Stomach (tissue), 9 donors: ENCODE data around the gene LMCD1. TPM values are rescaled to one million over a fixed set of nuclear protein-coding genes. Genes with fewer than 3 reads are reported as not detected.

Experiments used
- DNase-seq, 2 donors: peaks; one replicate each; pipeline versions ENCODE4 v3.0.0 to v3.0.0-alpha.2; 2013 to 2019
- H3K27ac ChIP-seq, 5 donors: fragments of 200-600 bp in 4 of 5; sonication (generic) in 4 of 5; one replicate each; pipeline ENCODE4 v1.5.1; 2013 to 2019; ENCODE audit warnings: mild to moderate bottlenecking in 1 of 5, moderate library complexity in 1 of 5
- H3K27me3 ChIP-seq, 3 donors: fragments of 200-600 bp; sonication (generic); one replicate each; pipeline ENCODE4 v1.5.1; 2017 to 2019; ENCODE audit warnings: mixed run types in 1 of 3
- H3K36me3 ChIP-seq, 4 donors: fragments of 200-600 bp; sonication (generic); 1 replicate in 3 of 4; 2 replicates in 1 of 4; pipeline ENCODE4 v1.5.1; 2016 to 2019
- H3K4me1 ChIP-seq, 4 donors: fragments of 200-600 bp; sonication (generic); one replicate each; pipeline ENCODE4 v1.5.1; 2016 to 2019
- H3K4me3 ChIP-seq, 4 donors: fragments of 200-600 bp; sonication (generic) in 3 of 4; one replicate each; pipeline ENCODE4 v1.5.1; 2016 to 2019; ENCODE audit warnings: mild to moderate bottlenecking in 1 of 4
- H3K9me3 ChIP-seq, 4 donors: fragments of 200-600 bp; sonication (generic); one replicate each; pipeline ENCODE4 v1.5.1; 2016 to 2019
- EP300 ChIP-seq: sonication (generic); formaldehyde crosslinking; IDR thresholded peaks from one replicate; pipeline ENCODE4 v1.6.1; 2017; ENCODE audit warnings: antibody characterized with exemption
- POLR2A ChIP-seq, 4 donors: fragments of 450-650 bp; IDR thresholded peaks; one replicate each; pipeline ENCODE4 v1.6.1; 2016; ENCODE audit warnings: antibody characterized with exemption in 4 of 4, control low read depth in 2 of 4, mild to moderate bottlenecking in 1 of 4, moderate library complexity in 1 of 4
- POLR2AphosphoS5 ChIP-seq, 3 donors: sonication (generic); formaldehyde crosslinking; IDR thresholded peaks; one replicate each; pipeline ENCODE4 v1.6.1; 2016; ENCODE audit warnings: antibody characterized with exemption in 3 of 3
- WGBS, 5 donors: extraction: QIAGEN DNeasy Blood & Tissue Kit in 3 of 5; methylation state at CpG; one replicate each; pipeline versions ENCODE4 v1.1.5 to v1.1.7; 2013 to 2018; 5-methylcytosine and 5-hydroxymethylcytosine counted together
- intact Hi-C: fragments of 100-400 bp; cut with DNase I; formaldehyde crosslinking; loops from one replicate; pipeline ENCODE4 v1.15.1; 2023; ENCODE audit warnings: low total_unique reads
- polyA plus RNA-seq, 3 donors: library from polyadenylated mRNA; stranded (reverse); fragments of 200-250 nt; gene quantifications; one replicate each; pipeline ENCODE4 v1.2.3, GENCODE V29; 2013
- total RNA-seq, 5 donors: library from RNA; depleted of rRNA; stranded (reverse); fragments of >200 nt; gene quantifications; one replicate each; pipeline versions ENCODE4 v1.1.0 to v1.2.3, GENCODE V29; 2014 to 2016
- TF ChIP-seq, protein P1 (sequence below), 7 experiments: fragments of 450-650 bp in 4 of 7; fragments of 200-600 bp in 3 of 7; sonication (generic) in 3 of 7; IDR thresholded peaks; one replicate each; pipeline ENCODE4 v1.5.1; 2016 to 2019; ENCODE audit warnings: antibody characterized with exemption in 7 of 7, control low read depth in 2 of 7, mild to moderate bottlenecking in 1 of 7
- donor health status: healthy with polysubstance abuse.
- donor health status: Bipolar disorder and iron deficiency.
- donor health status: healthy.

LMCD1 gene
- total and polyA plus RNA-seq, 8 donors, result 0.58 to 60.2 (median 23.7) TPM

DNA sequence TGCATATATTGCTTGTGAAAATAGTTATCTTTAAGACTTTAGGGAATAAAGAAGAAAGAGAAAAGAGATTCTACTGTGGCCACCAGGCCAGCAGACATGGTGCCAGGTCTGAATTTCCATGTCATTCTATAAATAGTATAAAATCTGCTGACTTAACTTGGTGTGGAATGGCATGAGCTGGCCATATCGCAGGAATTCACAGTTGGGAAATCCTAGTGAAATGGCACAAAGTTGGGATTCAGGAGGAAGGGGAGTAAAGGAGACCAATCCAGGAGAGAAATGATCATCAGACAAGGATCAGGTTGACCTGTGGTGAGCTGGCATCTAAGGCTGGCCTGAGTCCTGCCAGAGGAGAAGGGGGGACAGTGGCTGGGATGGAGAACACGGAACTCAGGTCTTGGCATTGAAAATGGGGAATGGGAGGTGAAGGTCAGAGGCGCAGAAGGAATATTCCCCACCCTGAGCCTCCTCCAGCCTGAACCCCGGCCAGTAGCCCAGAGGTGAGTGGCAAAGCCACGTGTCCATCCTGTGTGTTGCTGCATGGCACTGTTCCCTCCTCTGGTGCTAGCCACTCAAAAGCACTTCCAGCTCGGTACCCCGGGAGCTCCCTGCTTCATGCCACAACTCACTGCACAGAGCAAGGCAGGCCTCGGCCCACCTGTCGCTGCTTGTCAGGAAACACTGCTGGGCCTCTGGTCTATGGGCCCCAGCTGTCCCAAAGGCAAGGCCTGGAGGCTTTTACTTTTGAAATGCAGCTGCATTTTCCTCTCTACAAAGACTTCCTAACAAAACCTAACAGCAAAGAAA is 91.6 kb downstream of the LMCD1 start:
- intact Hi-C loops, result no loop called here
- no peaks in the 10 kb centered on the region for H3K36me3 ChIP-seq
- WGBS, 5 donors, result 81 to 87% (median 84%) methylated on average over 9 of the region's 9 CpGs
- DNase-seq, result peak in 1 of 2 donors; percentile 24
- no peaks in the 10 kb centered on the region for H3K27me3 ChIP-seq
- H3K4me3 ChIP-seq, result no peak overlapping the region
- TF ChIP-seq POLR2AphosphoS5 (IDR thresholded peaks at IDR 0.05), result no peak
- TF ChIP-seq POLR2A (IDR thresholded peaks at IDR 0.05), result no peak
- TF ChIP-seq, protein P1, sequence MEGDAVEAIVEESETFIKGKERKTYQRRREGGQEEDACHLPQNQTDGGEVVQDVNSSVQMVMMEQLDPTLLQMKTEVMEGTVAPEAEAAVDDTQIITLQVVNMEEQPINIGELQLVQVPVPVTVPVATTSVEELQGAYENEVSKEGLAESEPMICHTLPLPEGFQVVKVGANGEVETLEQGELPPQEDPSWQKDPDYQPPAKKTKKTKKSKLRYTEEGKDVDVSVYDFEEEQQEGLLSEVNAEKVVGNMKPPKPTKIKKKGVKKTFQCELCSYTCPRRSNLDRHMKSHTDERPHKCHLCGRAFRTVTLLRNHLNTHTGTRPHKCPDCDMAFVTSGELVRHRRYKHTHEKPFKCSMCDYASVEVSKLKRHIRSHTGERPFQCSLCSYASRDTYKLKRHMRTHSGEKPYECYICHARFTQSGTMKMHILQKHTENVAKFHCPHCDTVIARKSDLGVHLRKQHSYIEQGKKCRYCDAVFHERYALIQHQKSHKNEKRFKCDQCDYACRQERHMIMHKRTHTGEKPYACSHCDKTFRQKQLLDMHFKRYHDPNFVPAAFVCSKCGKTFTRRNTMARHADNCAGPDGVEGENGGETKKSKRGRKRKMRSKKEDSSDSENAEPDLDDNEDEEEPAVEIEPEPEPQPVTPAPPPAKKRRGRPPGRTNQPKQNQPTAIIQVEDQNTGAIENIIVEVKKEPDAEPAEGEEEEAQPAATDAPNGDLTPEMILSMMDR (IDR thresholded peaks at IDR 0.05), result no peak
- TF ChIP-seq EP300, result no peak
- H3K4me1 ChIP-seq, result peaks cover 0 to 7% (median 3%) of the 10 kb centered on the region in 4 donors
- no peaks in the 10 kb centered on the region for H3K9me3 ChIP-seq
- no peak overlapping the region for H3K27ac ChIP-seq

DNA sequence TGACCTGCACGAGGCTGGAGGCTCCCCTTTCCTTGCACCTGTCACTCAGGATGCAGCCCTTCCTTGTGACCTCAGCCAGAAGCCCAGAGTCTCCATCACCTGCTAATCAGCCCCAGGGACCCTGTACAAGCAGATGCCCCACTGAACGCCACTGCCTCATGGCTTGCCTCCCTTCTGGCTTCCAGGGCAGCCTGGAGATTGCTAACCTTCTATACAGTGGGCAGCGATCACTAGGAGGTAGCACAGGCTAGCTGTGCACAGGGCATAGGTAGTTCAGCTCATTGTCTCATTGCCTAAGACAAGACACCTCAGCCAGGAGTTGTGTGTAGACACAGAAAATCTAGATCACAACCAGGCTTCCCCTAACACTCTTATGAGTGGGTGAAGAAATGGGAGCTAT is 93.6 kb downstream of the LMCD1 start:
- no peak for TF ChIP-seq POLR2AphosphoS5 (IDR thresholded peaks at IDR 0.05)
- WGBS, 5 donors, result 59 to 87% (median 71%) methylated on average over 3 of the region's 3 CpGs
- no peaks in the 10 kb centered on the region for H3K27me3 ChIP-seq
- no peak overlapping the region for H3K27ac ChIP-seq
- H3K4me3 ChIP-seq, result no peak overlapping the region
- H3K4me1 ChIP-seq, result peaks cover 0 to 7% (median 3%) of the 10 kb centered on the region in 4 donors
- H3K9me3 ChIP-seq, result no peaks in the 10 kb centered on the region
- intact Hi-C loops, result no loop called here
- no peaks in the 10 kb centered on the region for H3K36me3 ChIP-seq
- no peak for DNase-seq

DNA sequence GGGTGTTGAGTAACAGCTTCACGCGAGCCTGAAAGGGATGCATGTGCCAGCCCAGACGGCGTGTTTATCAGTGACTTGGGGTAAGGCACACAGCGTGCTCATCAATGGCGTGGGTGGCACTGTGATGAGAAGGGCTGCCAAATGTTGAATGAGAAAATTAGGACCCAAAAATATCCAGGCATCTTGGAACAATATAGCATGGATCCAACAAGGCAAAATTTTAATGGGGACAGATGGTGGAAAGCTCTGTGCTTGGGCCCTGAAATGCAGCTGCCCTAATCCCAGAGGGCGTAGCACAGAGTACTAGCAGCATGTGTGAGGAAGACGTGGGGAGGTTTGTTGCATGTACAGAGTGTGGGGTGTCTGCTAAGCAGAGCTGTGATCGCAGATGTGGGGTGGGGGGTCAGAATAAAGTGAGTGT is 94.1 kb downstream of the LMCD1 start:
- 91 to 94% (median 93%) methylated on average over 9 of the region's 9 CpGs for WGBS, 5 donors
- Histone ChIP-seq H3K4me3 (no peak overlapping the region), H3K4me1 (peaks cover 0 to 7% (median 3%) of the 10 kb centered on the region in 4 donors), H3K9me3 (no peaks in the 10 kb centered on the region), H3K27me3 (no peaks in the 10 kb centered on the region), H3K36me3 (no peaks in the 10 kb centered on the region), H3K27ac (no peak overlapping the region)
- TF ChIP-seq POLR2A (IDR thresholded peaks at IDR 0.05), result no peak
- no peak for DNase-seq
- intact Hi-C loops, result no loop called here

DNA sequence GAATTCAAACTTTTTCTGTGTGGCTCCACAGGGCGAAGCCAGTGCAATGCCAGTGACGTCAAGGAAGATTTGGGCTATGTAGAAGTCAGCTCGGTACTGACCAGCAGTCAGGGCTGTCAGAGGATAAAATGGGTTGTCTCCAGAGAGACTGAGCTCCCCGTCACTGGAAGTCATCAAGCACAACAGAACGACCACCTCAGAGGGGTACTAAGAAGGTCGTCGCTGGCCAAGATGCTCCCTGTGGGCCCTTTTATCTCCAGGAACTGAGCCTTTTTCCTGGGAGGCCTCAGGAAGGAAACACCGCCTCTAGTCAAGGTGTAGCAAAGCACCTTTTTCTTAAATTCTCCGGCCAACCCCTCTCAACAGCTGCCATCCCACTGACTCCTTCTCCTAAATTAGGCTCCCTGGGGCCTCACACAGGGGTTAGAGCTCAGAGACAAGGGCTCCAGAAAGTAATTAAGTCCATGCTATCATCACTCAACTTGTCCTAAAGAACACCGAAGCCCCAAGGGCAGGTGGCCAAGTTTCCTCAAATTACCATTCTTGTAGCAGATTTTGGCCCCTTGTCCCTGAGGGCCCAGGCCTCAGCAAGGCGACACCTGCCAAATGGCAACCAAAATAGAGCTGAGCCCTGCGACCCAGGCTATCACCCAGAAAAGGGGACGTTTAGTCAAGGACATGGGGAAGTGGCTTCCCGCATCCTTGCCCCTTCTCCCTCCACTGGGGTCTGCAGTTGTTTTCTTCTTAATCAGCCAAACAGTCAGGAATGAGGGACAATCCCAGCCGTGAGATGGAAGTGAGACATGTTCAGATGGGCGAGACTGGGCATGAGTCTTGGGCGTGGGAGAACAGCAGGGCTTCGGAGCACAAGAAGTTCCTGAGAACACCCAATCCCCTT is 94.9 kb downstream of the LMCD1 start:
- no peak overlapping the region for H3K27ac ChIP-seq
- no peaks in the 10 kb centered on the region for H3K9me3 ChIP-seq
- WGBS, 5 donors, result 84 to 89% (median 86%) methylated on average over 18 of the region's 18 CpGs
- TF ChIP-seq EP300, result no peak
- no peak for TF ChIP-seq POLR2A (IDR thresholded peaks at IDR 0.05)
- TF ChIP-seq, protein P1 (IDR thresholded peaks at IDR 0.05), result no peak
- H3K4me3 ChIP-seq, result no peak overlapping the region
- no peaks in the 10 kb centered on the region for H3K36me3 ChIP-seq
- intact Hi-C loops, result no loop called here
- H3K27me3 ChIP-seq, result no peaks in the 10 kb centered on the region
- no peak for DNase-seq
- peaks cover 0 to 7% (median 3%) of the 10 kb centered on the region in 4 donors for H3K4me1 ChIP-seq

DNA sequence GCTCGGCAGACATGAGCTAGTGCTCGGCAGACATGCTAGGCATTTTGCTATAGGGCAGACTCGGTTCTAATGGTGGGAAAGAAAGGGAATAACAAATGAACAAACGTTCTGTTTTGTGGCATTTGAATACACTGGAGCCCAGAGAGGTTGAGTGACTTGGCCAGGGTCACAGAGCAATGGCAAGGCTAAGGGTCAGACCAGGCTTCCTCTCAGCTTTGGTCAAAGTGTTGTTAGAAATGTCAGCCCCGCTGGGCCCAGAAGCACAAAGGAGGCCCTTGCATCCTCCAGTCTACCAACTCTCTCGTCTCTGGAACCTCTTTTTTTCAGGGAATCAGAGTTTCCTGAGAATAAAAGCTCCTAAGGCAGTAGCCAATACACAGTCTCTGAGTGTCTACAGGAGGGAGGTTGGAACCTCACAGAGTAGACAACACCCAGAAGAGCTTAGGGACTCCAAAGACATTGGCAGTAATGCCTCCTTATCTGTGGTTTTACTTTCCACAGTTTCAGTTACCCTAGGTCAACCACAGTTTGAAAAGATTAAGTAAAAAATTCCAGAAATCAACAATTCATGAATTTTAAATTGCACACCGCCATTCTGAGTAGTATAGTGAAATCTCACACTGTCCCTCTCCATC is 95.7 kb downstream of the LMCD1 start:
- intact Hi-C loops, result no loop called here

More for the DNA sequence above, 95.7 kb downstream of the LMCD1 start:
- Histone ChIP-seq H3K4me1 (peaks cover 0 to 7% (median 3%) of the 10 kb centered on the region in 4 donors), H3K27ac (no peak overlapping the region), H3K27me3 (no peaks in the 10 kb centered on the region), H3K36me3 (no peaks in the 10 kb centered on the region), H3K9me3 (no peaks in the 10 kb centered on the region), H3K4me3 (no peak overlapping the region)
- no peak for TF ChIP-seq EP300
- TF ChIP-seq, protein P1 (IDR thresholded peaks at IDR 0.05), result no peak
- no peak for TF ChIP-seq POLR2A (IDR thresholded peaks at IDR 0.05)
- no peak for TF ChIP-seq POLR2AphosphoS5 (IDR thresholded peaks at IDR 0.05)
- 82 to 86% (median 85%) methylated on average over 7 of the region's 7 CpGs for WGBS, 5 donors
- DNase-seq, result no peak
